Endometrial microvascular endothelial cells (primary cell): ENCODE data around the gene ESAM. TPM values are rescaled to one million over a fixed set of nuclear protein-coding genes. Genes with fewer than 3 reads are reported as not detected.

Source experiments
- in situ Hi-C: cut with HindIII; loops from 2 replicates; pipeline ENCODE4 v1.10.0; 2017; ENCODE audit warnings: low sequenced_read_pairs, low pct_unique_long_range_greater_than_20kb; ENCODE audit errors: inconsistent ontology term
- total RNA-seq: library from RNA; depleted of rRNA; stranded (reverse); fragments of >200 nt; gene quantifications from one replicate; pipeline ENCODE4 v1.2.3, GENCODE V29; 2015; ENCODE audit errors: inconsistent ontology term

ESAM gene
- total RNA-seq, 1 donor from 2014 or later, result 289 TPM

DNA sequence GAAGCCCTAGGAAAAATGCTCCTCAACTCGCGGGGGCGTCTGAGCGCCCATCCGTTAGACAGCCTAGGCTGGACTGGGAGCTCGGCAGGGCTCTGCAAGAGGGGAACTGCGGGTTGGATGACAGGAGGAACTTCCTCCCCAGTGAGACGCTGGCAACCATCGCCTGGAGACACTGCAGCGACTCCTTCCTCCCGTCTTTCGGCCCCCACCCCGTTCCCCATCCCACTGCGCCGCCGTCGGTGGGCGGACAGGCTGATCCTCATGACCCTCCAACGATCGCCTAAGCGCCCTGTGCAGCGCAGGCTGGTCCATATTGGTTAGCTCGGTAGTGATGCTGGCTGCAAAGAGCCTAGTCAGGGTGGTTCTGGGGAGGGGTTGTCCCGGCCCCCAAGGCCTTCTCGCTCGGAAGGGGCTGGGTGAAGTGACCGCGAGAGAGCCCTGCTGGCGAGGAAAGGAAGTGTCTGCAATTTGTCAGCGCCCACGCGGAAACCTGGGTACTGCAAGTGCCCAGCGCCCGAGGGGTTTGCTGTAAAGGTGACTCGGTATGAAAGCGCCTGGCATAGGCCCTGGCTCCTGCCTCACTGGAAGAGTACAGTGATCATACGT, 21.7 kb downstream of the ESAM start:
- in situ Hi-C loops, result no loop called here

DNA sequence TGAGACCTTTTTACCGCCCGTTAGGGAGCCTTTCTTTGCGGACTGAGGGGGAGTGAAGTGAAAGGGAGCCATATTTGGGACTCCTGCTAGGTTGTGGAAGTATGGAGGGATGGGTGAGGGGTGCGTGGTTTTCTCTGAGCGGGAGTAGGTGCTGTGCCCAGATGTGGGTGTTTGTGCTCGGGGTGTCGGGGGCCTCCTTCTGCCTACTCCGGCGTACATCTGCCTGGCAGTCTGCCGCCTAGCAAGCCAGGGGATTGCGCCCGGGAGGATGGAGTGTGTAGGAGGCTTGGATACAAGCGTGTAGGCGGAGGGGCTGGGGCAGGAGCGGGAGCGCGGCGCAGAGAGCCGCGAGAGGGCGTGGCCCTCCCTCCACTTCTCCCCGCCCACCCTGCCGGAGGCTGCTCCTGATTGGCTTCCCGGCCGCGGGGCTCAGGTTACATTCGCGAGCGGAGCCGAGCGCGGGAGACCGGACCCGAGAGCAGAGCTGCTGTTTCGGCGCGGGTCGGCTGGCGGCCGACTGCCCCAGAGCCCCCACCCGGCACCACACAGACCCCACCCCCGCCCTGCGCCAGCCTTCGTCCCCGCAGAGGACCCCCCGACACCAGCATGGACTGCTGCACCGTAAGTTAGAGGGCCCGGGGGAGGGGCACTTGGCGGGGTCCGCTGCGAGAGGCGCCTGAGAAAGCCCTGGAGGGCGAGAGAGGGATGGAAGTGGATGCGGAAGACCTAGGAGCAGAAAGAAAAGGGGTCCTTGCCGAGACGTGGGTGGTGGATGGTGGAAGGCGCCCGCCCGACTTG, 22.4 kb downstream of the ESAM start, which contains the start of gene NRGN:
TSS of gene NRGN (plus strand) at position 464 of the 798 bp plus-strand sequence. CDS start at position 607, 143 bp downstream.
- in situ Hi-C loops, result no loop called here

DNA sequence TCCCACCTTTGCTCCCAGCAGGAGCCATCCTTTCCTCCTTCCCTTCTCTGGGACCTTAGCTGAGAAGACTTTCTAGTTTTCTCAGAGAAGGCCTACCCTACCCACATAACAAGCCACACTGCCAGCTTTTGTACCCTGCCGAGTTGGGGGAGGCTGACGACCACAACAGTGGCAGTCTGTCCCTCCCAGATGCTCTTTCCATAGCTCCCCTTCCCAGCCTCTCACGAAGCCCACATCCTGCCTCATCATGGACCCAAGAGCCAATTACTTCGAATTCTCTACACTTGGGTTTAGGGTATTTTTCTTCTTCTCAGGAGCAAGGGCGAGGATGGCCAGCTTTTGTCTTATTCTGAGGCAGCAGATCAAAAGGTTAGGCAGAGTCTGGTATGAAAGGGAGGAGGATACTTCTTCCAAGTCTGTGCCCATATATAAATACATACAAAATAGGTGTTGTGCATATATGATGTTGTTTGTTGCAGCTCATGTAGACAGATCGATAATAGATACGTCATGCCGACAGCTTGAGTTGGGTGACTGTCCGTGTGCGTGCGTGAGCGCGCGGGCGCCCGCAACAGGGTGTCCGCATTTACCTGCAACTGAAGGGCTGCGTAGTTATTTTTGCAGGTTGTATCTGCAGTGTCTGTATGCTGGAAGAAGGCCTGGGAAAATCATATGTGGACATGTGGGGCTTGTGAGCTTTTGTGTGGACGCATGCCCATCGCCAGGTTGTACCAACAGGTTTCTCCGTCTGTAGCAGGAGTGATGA, 23.2 kb downstream of the ESAM start:
- in situ Hi-C loops, result no loop called here

DNA sequence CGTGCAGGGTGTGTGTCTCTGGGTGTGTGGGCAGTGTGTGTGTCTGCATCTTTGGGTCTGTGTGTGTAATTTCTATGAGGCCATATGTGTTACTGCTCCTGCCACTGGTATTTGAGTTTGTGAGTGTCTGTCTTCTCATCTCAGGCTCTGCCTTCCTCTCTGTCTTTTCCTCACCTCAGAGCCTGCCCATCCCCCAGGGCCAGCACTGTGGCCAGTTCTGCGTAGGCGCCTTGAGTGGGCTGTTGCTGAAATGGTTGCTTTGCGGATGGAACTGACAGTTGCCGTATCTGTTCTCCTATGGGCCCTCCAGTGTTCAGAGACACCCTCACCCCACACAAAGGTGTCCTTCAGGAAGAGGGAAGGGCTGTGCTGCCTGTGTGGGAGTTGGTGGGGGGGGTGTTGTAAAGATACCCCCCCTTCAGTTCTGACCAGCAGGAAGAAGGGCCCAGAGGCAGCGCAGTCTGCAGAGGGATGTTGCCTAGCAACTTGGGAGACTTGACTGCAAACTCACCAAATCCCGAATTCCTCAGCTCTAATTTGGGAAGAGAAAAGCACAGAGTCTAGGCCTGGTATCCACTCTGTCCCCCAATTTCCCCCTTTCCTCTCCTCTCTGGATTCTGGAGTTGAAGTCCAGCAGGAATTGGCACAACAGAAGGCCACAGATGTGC, 24.3 kb downstream of the ESAM start:
- in situ Hi-C loops, result no loop called here

DNA sequence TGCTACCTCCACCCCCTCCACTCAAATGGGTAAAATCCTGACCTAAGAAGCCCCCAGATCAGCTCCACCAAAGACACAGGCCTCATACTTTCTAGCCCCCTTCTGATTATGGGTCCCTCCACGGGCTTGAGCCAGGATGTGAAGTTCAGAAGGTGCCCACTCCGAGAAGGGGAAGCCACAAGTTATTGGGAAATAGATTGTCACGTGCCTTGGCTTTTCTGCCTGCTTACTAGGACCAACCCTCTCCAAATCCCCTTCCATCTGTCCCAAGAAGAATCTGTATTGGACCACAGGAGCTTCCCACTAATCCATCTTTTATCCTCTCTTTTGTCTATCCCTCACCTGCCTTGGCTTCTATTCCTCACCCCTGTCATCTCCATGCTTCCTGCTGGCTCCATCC, 25.4 kb downstream of the ESAM start:
- in situ Hi-C loops, result no loop called here

DNA sequence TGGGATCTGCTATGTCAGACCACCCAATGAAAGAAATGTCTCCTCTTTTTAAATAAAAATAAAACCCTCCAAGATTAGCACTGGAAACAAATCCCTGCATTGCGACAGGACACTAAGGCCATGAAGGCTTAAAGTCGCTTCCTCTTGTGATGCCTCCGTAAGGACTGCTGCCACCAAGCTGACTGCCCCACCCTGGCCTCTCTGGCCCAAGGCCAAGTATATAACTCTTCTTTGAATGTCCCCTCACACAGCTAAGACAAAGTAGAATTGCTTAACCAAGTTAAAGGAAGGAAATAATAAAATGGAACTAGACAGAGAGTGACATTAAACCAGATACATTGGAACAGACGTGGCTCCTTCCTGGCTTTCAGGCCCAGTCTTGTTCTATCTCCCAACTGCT, 29.9 kb downstream of the ESAM start:
- in situ Hi-C loops, result no loop called here

DNA sequence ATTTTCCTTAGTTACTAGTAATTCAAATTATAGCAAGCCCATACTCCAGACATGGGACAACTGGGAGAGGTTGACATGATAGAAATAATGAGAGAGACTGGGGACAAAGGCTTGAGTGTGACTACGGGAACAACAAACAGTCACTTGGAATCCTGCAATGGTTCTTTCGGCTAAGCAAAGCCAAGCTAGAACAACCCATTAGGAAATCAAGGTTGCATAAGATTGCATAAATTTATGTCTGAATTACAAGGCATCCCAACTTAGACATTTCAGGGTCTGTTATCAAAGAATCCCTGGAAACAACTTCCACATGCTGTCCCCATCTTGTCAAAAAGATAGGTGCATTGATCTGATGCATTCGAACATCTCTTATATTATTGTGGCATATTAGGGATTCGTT, 32.5 kb downstream of the ESAM start:
- in situ Hi-C loops, result no loop called here

DNA sequence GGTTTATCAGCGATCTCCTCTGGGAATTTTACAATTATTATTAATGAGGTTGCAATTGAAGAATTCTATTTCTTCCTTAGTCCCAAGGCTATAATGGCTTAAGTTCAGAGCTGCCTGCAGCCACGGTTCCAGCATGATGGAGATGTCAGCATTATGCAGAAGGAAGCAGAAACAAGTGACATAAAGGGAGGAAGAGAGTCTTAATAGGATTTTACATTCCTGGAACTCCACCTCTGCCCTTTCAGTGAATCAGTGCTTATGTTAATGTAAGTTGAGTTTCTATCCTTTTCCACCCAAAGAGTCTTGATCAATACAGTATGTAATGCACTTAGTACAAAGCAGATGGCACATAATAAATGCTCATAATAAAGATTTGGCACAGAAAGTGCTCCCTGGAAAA, 34.0 kb downstream of the ESAM start:
- in situ Hi-C loops, result no loop called here

DNA sequence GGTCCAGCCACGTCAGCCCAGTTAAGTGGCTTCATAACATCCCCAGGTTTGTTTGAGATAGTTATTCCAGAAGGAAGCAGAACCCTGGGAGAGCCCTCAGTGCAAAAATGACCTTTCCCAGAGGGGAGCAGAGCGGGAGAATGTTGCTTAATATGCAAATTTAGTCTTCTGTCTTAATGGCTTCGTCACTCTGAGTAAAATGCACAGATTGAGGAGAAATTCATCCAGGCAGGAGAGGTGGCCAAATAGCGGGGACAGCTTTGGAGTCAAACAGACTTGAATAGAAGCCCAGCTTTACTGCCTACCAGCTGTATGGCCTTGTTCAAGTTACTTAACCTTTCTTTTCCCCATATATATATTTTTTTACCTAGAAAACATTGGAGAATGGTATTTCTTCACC, 34.6 kb downstream of the ESAM start:
- in situ Hi-C loops, result no loop called here

DNA sequence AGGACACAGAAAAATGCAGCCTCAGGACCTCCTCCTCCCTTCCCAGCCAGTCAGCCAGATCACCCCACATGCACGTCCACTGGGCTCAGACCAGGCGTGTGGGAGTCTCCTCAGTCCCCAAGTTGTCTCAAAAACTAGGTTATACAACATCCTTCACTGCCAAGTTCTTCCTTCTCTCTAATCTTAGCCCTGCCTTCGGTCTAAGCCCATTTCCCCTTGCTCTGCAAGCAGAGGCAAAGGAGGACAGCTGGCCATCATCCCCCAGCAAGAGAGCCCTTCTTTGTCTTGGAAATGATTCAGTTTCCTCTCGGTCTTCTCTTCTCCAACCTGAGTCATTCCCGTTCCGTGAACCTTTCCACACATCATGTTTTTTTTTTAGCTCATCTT, 36.4 kb downstream of the ESAM start:
- in situ Hi-C loops, result no loop called here

DNA sequence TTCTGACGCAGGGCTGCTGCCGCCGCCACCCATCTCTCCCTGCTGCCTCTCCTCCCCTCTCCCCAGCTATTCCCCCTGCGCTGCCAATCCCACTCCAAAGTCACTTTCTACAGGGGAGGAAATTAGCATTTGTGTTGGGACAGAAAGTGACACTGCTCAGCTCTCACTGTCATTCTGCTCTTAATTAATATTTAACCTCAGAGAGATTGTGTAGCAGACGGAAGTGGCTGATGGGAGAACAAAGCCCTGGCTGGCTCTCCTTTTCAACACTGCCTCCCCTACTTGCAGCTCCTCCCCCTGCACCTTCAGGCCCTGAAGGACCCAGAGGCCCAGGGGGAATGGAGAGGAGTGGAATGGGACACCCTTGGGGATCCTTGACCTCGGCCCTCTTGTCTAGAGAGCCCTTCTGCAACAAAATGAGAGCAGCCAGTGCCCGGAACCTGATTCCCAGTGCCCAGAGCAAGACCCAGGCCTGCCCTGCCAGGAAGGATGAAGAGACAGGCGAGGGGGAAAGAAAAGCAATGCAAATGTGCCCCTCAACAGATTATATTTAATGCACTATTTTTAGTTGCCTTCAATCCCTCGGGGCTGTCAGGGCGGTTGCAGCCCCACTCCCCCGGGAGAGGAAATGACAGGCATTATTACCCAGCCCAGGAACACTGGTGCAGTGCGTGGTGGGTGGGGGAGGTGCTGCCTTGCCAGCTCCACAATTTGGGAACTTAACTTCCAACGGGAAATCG, 36.9 kb downstream of the ESAM start:
- in situ Hi-C loops, result no loop called here

DNA sequence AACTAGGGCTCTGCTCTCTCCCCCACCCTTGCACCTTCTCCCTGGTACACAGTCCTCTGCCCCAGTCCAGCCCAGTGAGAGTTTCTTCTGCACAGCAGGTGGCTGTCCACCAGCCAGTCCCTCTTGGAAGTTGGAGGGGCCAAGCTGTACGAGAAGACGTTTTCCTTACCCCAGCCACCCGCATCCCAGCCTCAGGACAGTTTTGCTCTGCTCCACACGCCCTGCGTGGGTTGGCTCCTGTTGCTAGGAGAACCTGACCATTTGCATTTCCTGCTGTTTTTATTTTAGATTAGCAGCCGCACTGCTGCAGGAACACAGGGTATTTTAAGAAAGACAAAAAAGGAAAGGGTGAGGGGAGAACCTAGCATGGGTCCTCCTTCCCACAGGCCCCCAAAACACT, 39.9 kb downstream of the ESAM start:
- in situ Hi-C loops, result no loop called here

DNA sequence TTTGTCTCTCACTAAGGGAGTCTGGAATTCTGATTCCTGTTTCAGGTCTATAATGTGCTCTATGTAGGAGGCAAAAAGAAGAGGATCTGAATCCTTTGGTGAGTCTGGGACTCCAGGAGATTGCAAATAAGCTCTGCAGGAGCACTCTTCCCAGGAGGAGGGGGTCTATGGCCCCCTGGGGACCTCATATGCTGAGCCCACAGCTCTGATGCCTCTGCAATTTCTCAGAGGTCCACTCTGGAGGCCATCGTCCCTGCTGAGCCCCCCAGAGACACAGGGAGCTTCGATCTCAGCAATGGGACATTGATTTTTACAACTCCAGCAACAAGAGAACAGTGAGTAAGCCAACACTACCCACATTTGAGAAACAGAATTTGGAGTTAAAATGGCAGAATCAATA, 42.6 kb downstream of the ESAM start:
- in situ Hi-C loops, result no loop called here

DNA sequence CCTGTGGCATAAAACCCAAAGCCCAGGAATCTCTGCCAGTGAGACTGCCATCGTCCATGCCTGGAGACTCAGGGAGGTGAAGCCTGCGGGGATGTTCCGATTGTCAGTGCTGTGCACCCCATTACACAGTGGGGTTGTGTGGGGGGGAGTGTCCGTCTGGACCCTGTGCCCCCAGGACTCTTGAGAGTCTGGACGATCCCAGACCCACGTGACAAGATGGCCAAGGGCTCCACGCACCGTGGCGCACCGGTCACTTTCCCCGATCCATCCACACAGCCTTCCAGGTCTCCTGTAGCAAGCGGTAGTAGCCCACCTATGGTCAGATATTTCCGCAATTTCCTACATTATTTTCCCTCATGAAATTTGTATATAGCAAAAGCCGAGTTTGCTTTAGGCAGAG, 43.3 kb downstream of the ESAM start:
- in situ Hi-C loops, result no loop called here

DNA sequence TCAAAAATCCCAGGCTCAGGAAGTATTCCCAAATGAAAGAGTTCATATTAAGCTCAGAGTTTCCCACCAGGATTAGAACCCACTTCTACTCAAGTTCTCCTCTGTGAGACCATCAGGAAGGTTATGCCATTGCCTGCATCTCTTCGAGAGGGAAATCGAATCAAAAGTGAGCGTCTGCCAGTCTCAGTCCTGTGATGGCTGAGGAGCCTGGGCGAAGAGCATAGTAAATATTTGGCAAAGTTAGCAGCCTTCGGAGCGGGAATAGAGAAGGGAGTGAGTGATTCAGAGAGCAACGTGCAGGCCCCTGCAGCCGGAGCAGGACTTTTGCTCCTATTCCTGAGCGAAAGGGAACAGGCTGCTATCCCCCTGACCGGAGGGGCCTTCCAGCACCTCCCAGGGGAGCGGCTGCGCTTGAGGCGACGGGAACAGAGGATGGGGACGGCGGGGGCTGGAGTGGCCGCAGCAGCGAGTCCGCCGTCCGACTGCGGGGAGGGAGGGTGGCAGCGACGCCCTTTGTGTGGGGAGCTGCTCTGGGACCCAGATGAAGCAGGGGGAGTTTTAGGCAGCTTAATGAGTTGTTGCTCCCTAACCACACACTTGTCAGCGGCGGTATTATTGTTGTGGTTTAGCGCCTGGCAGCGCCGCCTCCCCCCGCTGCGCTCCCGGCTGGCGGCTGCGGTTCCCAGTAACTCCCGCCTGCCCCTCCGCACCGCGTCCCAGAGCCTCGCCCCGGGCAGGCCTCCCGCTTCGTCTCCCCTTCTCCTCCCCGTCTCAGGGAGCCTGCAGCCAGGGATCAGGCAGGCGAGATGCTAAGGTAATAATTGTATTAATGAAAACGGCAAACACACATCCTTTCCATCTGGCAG, 44.1 kb downstream of the ESAM start:
- in situ Hi-C loops, result no loop called here

DNA sequence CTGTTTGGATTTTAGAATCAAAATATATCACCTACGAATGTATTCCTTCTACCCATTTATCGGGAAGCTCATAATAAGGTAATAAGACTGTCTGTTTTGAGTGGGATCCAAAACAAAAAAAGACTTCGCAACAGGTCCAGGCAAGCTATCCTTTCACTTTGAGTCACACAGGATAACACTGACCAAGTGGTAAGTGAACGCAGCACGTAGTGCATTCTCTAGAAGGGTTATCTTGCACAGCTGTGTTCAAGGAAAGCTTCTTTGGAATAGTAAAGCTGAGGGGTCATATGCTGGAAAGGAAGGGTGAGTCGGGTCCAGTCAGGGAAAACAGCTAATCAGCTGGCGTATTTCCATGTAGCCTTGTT, 44.7 kb downstream of the ESAM start:
- in situ Hi-C loops, result no loop called here

DNA sequence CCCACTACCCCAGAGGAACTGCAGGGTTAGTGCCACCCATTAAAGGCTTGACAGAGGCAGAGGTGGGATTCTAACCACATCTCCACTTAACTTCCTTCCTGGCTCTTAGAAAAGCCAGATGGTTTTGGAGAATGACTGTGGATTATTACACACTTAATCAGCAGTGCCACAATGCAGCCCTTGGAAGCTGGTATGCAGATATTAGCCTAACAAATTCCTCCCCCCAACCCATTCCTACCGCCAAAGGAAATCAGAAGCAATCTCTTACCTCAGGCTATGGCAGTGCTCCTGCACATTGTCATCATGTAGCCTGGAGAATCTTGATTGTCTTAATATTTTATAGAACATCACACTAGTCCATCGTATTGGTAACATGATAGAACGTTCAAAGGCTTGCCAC, 45.5 kb downstream of the ESAM start:
- in situ Hi-C loops, result no loop called here

DNA sequence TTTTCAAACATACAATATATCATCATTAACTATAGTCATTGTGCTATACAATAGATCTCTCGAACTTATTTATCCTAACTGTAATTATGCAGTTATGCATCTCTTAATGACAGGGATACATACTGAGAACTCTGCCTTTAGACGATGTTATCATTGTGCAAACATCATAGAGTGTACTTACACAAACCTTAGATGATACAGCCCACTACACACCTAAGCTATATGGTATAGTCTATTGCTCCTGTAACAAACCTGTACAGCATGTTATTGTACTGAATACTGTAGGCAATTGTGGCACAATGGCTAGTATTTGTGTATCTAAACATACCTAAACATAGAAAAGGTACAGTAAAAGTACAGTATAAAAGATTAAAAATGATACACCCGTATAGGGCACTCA, 49.7 kb downstream of the ESAM start:
- in situ Hi-C loops, result no loop called here
